Tibial nerve (tissue), 4 donors: Measurements from ENCODE around the gene ADORA1. TPM values are rescaled to one million over a fixed set of nuclear protein-coding genes. Genes with fewer than 3 reads are reported as not detected.
A peak's percentile ranks its signal among the peaks of the same experiment; 100 is the strongest.

Experiments used
- DNase-seq, 2 donors: peaks; one replicate each; pipeline ENCODE4 v3.0.0-alpha.2; 2019; ENCODE audit warnings: low spot score in 2 of 2
- H3K27ac ChIP-seq, 4 donors: fragments of 200-600 bp; sonication (generic) in 3 of 4; one replicate each; pipeline ENCODE4 v1.5.1; 2017 to 2019; ENCODE audit warnings: mild to moderate bottlenecking in 1 of 4
- H3K27me3 ChIP-seq, 2 donors: fragments of 200-600 bp; sonication (generic) in 1 of 2; one replicate each; pipeline versions ENCODE4 v1.5.1 to v1.6.0; 2017 to 2019
- H3K36me3 ChIP-seq, 3 donors: fragments of 200-600 bp; sonication (generic); one replicate each; pipeline ENCODE4 v1.5.1; 2018 to 2019
- H3K4me1 ChIP-seq, 4 donors: fragments of 200-600 bp; sonication (generic) in 3 of 4; one replicate each; pipeline ENCODE4 v1.5.1; 2017 to 2019
- H3K4me3 ChIP-seq, 4 donors: fragments of 200-600 bp; sonication (generic) in 3 of 4; one replicate each; pipeline ENCODE4 v1.5.1; 2017 to 2019; ENCODE audit warnings: mild to moderate bottlenecking in 1 of 4, moderate library complexity in 1 of 4
- H3K9me3 ChIP-seq, 4 donors: fragments of 200-600 bp; sonication (generic) in 3 of 4; one replicate each; pipeline ENCODE4 v1.5.1; 2017 to 2019
- EP300 ChIP-seq, 2 donors: sonication (generic); formaldehyde crosslinking; IDR thresholded peaks; one replicate each; pipeline ENCODE4 v1.6.1; 2017; ENCODE audit warnings: antibody characterized with exemption in 2 of 2, mild to moderate bottlenecking in 1 of 2
- POLR2A ChIP-seq, 2 donors: fragments of 450-650 bp; IDR thresholded peaks; one replicate each; pipeline ENCODE4 v1.6.1; 2017; ENCODE audit warnings: antibody characterized with exemption in 2 of 2, mild to moderate bottlenecking in 2 of 2, moderate library complexity in 2 of 2
- WGBS, 2 donors: methylation state at CpG; one replicate each; pipeline ENCODE4 v1.1.5; 2018; 5-methylcytosine and 5-hydroxymethylcytosine counted together
- total RNA-seq, 4 donors: library from RNA; depleted of rRNA; stranded (reverse); fragments of >200 nt; gene quantifications; one replicate each; pipeline ENCODE4 v1.1.0, GENCODE V29; 2016
- TF ChIP-seq, protein P1 (sequence below), 5 experiments: fragments of 200-600 bp in 3 of 5; fragments of 450-650 bp in 2 of 5; sonication (generic) in 3 of 5; IDR thresholded peaks; one replicate each; pipeline ENCODE4 v1.5.1; 2016 to 2019; ENCODE audit warnings: antibody characterized with exemption in 5 of 5, mild to moderate bottlenecking in 3 of 5, moderate library complexity in 2 of 5

Gene ADORA1
- total RNA-seq, 4 donors from 2014 or later = 0.30 to 2.2 (median 0.96) TPM

DNA sequence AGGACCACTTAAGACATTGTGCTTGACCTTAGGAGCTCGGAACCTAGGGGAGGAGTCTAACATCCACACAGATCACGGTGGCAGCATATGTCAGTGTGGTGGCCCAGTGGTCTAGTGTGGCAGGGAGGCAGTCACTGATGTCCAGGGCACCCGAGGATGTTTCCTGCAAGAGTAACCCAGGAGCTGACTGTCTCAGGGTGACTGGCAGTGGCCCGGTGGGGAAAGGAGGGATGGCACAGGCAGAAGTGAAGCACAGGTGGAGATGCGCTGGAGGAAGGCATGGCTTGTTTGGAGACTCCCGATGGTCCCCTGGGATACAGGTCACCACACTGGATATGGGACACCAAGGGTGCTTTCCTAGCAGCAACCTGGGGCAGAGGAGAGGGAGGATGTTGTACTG is 85.6 kb downstream of the ADORA1 start:
- no peak for DNase-seq
- H3K4me1 ChIP-seq = peaks cover 0 to 2% (median 0%) of the 10 kb centered on the region in 4 donors
- 81 to 91% methylated on average over 6 of the region's 6 CpGs for WGBS, 2 donors
- TF ChIP-seq EP300 (IDR thresholded peaks at IDR 0.05) (no peak), POLR2A (IDR thresholded peaks at IDR 0.05) (no peak)
- TF ChIP-seq, protein P1, sequence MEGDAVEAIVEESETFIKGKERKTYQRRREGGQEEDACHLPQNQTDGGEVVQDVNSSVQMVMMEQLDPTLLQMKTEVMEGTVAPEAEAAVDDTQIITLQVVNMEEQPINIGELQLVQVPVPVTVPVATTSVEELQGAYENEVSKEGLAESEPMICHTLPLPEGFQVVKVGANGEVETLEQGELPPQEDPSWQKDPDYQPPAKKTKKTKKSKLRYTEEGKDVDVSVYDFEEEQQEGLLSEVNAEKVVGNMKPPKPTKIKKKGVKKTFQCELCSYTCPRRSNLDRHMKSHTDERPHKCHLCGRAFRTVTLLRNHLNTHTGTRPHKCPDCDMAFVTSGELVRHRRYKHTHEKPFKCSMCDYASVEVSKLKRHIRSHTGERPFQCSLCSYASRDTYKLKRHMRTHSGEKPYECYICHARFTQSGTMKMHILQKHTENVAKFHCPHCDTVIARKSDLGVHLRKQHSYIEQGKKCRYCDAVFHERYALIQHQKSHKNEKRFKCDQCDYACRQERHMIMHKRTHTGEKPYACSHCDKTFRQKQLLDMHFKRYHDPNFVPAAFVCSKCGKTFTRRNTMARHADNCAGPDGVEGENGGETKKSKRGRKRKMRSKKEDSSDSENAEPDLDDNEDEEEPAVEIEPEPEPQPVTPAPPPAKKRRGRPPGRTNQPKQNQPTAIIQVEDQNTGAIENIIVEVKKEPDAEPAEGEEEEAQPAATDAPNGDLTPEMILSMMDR (IDR thresholded peaks at IDR 0.05) = no peak
- H3K9me3 ChIP-seq = no peaks in the 10 kb centered on the region
- no peaks in the 10 kb centered on the region for H3K36me3 ChIP-seq
- H3K4me3 ChIP-seq = no peak overlapping the region
- no peak overlapping the region for H3K27ac ChIP-seq
- no peaks in the 10 kb centered on the region for H3K27me3 ChIP-seq

DNA sequence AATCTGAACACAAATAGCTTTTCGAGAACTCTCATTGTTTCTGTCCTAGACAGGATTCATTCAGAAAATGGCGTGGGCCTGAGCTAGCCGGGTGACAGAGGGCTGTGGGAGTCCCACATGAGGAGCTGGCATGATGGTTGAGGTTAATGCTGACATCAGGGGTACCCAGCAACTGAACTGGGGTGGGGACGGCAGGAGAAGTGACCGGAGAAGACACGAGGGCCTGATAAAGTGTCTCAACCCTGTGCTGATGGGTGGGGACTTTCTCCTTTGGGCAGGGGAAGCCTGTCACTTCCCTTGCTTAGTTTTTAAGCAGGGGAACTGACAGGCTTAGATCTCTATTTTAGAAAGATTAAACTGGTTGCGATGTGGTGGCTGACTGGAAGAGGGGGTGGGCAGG is 87.3 kb downstream of the ADORA1 start:
- no peaks in the 10 kb centered on the region for H3K27me3 ChIP-seq
- 64 to 73% methylated on average over 7 of the region's 7 CpGs for WGBS, 2 donors
- DNase-seq = no peak

DNA sequence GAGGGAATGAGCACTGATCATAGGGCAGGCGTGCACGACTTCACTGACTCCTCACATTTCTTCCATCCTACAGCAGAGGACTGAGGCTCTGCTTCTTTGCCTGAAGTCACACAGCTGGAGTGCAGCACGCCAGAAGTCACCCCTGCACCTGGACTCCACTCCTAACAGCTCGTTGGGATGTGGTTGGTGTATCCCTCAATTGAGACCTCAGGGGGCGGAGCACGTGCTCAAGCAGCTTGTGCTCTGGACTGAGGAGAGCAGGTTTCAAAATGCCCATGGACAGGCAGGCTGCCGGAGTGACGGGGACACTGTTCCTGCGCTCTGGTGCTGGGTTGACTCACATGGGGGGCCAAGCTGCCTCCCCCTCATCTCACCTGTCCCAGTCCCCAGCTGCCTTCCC is 88.0 kb downstream of the ADORA1 start:
- H3K4me1 ChIP-seq = peaks cover 0 to 2% (median 0%) of the 10 kb centered on the region in 4 donors
- WGBS, 2 donors = 70 to 79% methylated on average over 6 to 9 of the region's 9 CpGs
- no peaks in the 10 kb centered on the region for H3K36me3 ChIP-seq
- H3K27me3 ChIP-seq = no peaks in the 10 kb centered on the region
- TF ChIP-seq, protein P1 (IDR thresholded peaks at IDR 0.05) = no peak
- no peak for TF ChIP-seq EP300 (IDR thresholded peaks at IDR 0.05)
- no peak for TF ChIP-seq POLR2A (IDR thresholded peaks at IDR 0.05)
- H3K4me3 ChIP-seq = no peak overlapping the region
- no peaks in the 10 kb centered on the region for H3K9me3 ChIP-seq
- no peak for DNase-seq
- no peak overlapping the region for H3K27ac ChIP-seq

More for the DNA sequence above, 87.3 kb downstream of the ADORA1 start:
- Histone ChIP-seq H3K27ac (no peak overlapping the region), H3K4me1 (peaks cover 0 to 2% (median 0%) of the 10 kb centered on the region in 4 donors), H3K36me3 (no peaks in the 10 kb centered on the region), H3K9me3 (no peaks in the 10 kb centered on the region), H3K4me3 (no peak overlapping the region)
- TF ChIP-seq EP300 (IDR thresholded peaks at IDR 0.05) (no peak), POLR2A (IDR thresholded peaks at IDR 0.05) (no peak)
- TF ChIP-seq, protein P1 (IDR thresholded peaks at IDR 0.05) = no peak

DNA sequence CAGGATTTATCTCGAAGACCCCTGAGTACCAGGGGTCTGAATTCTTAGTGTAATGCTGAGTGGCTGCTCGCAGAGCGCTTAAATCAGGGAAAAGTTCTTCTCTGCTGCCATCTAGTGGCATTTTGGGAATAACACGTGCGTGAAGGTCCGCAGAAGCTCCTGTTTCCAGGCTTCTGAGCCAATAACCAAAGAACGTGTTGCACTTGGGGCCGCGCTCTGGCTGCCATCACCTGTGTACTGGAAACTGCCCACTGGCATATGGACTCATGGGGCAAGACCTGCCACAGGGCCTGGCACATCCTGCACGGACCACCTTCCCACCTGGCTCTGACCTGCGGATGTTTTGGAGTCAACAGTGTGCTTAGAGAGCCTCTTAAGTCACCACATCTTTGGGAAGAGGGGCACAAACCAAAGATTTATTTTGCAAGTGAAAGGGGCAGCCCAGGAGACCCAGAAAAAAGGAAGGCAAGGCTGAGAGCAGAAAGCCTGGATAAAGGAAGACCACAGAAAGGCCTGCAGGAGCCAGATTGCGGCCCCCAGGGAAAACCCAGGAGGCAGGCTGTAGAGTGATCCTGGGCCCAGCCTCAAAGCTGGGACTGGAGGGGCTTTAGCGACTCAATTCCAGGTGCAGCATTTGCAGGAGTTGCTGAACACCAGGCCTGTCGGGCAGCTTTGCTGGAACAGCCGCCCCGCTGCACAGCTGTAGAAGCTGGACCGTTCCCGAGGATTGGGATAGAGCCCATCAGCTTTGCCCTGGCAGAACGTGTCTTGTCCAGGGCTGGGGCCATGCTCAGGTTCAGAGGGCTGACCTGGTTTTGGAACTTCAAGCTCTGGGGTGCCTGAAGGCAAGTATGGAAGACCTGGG is 89.0 kb downstream of the ADORA1 start:
- Histone ChIP-seq H3K4me3 (no peak overlapping the region), H3K4me1 (peaks cover 0 to 2% (median 0%) of the 10 kb centered on the region in 4 donors), H3K36me3 (no peaks in the 10 kb centered on the region), H3K27ac (no peak overlapping the region), H3K9me3 (no peaks in the 10 kb centered on the region), H3K27me3 (no peaks in the 10 kb centered on the region)
- TF ChIP-seq POLR2A (IDR thresholded peaks at IDR 0.05) (no peak), EP300 (IDR thresholded peaks at IDR 0.05) (no peak)
- TF ChIP-seq, protein P1 (IDR thresholded peaks at IDR 0.05) = peak; percentile 61 to 91 (median 68)
- peak in 1 of 2 donors; percentile 79 for DNase-seq
- WGBS, 2 donors = 24 to 33% methylated on average over 16 to 19 of the region's 19 CpGs

Other genes with a start within 250 kb of the ADORA1 start
- 1 to 10 TPM; 2.9 to 4.5 (median 3.2) TPM for gene RABIF, start 238.6 kb upstream of the ADORA1 start, total RNA-seq
- gene KLHL12, start 200.5 kb upstream of the ADORA1 start, total RNA-seq = 10 to 100 TPM; 15.3 to 23.4 (median 20.8) TPM
- gene ADIPOR1, start 169.4 kb upstream of the ADORA1 start, total RNA-seq = 10 to 100 TPM; 68.6 to 95.1 (median 80.1) TPM
- 10 to 100 TPM; 36.6 to 48.9 (median 42.2) TPM for gene CYB5R1, start 160.5 kb upstream of the ADORA1 start, total RNA-seq
- gene TMEM183A, start 120.4 kb upstream of the ADORA1 start, total RNA-seq = 10 to 100 TPM; 64.3 to 80.6 (median 74.7) TPM
- gene PPFIA4, start 101.2 kb upstream of the ADORA1 start, total RNA-seq = 10 to 100 TPM in 1 of 4 donors, under 1 TPM in 3; under 0.01 to 24.6 (median 0.30) TPM
- not detected for gene MYOG, start 41.7 kb upstream of the ADORA1 start, total RNA-seq
- gene MYBPH, start 48.1 kb downstream of the ADORA1 start, total RNA-seq = not detected
- 100 to 1,000 TPM in 1 of 4 donors, 10 to 100 TPM in 1, 1 to 10 TPM in 1, not detected in 1; 5.0 to 150 (median 18.8) TPM for gene CHI3L1, start 59.0 kb downstream of the ADORA1 start, total RNA-seq
- under 1 TPM in 2 of 4 donors, not detected in 2; 0.39 to 0.42 TPM for gene CHIT1, start 101.9 kb downstream of the ADORA1 start, total RNA-seq
- gene BTG2, start 177.8 kb downstream of the ADORA1 start, total RNA-seq = 100 to 1,000 TPM; 153 to 208 (median 177) TPM
- gene FMOD, start 223.4 kb downstream of the ADORA1 start, total RNA-seq = 100 to 1,000 TPM in 2 of 4 donors, 10 to 100 TPM in 2; 73.9 to 203 (median 102) TPM